Panc1 (cell line): ENCODE data around the gene USP48. TPM values are rescaled to one million over a fixed set of nuclear protein-coding genes. Genes with fewer than 3 reads are reported as not detected.
"Not testable (repeated sequence)": the region's sequence is repeated elsewhere in the genome, so short reads cannot be mapped to it uniquely, and the experiment has no call there.

ENCODE experiments used
- ATAC-seq: fragments of 200-7000 bp; cut with Tn5 transposase; 2 replicates; pipeline ENCODE4 v1.9.1; 2020; ENCODE audit warnings: mild to moderate bottlenecking, moderate library complexity
- BruUV-seq: library from RNA; stranded (reverse); fragments of 400-500 nt; replicated peaks from 2 replicates; lab custom pipeline; 2021; lab: Mats Ljungman, UMichigan
- CTCF ChIA-PET: fragments of 300-600 bp; sonication (Branson Sonifier 250); formaldehyde crosslinking; loops from one replicate; lab custom pipeline; 2022; ENCODE audit warnings: antibody characterized with exemption; lab: Charles Lee
- POLR2A ChIA-PET: fragments of 300-600 bp; sonication (Branson Sonifier 250); formaldehyde crosslinking; loops from one replicate; lab custom pipeline; 2022; ENCODE audit warnings: antibody characterized with exemption; lab: Charles Lee
- DNase-seq: peaks from one replicate; pipeline ENCODE4 v3.0.0-alpha.2; 2010; ENCODE audit warnings: low read depth, low spot score
- H3K27ac ChIP-seq: 2 replicates; pipeline ENCODE4 v1.5.1; 2011; ENCODE audit warnings: mild to moderate bottlenecking, low read length, inconsistent platforms
- H3K27me3 ChIP-seq: fragments of 200-500 bp; sonication (Bioruptor generic); 2 replicates; pipeline ENCODE4 v1.6.0; 2014; ENCODE audit warnings: low read length, inconsistent platforms; ENCODE audit not compliant: control insufficient read depth, insufficient read depth
- H3K36me3 ChIP-seq: fragments of 200-500 bp; sonication (Bioruptor generic); 2 replicates; pipeline ENCODE4 v1.5.1; 2014; ENCODE audit warnings: inconsistent platforms, mild to moderate bottlenecking, low read length, moderate library complexity; ENCODE audit not compliant: control insufficient read depth, insufficient read depth
- H3K4me1 ChIP-seq: 2 replicates; pipeline ENCODE4 v1.5.1; 2011; ENCODE audit warnings: inconsistent platforms, mild to moderate bottlenecking, low read length, moderate library complexity; ENCODE audit not compliant: control insufficient read depth, insufficient read depth
- H3K4me3 ChIP-seq, 2 experiments: 2 replicates each; pipeline ENCODE4 v1.5.1; 2011 to 2012; ENCODE audit warnings: low read depth in 2 of 2, low read length in 2 of 2, mild to moderate bottlenecking in 2 of 2, inconsistent platforms in 1 of 2, moderate library complexity in 1 of 2
- H3K9me3 ChIP-seq: fragments of 200-500 bp; sonication (Bioruptor generic); 2 replicates; pipeline ENCODE4 v1.5.1; 2014; ENCODE audit warnings: low read depth, mild to moderate bottlenecking, inconsistent platforms, low read length, moderate library complexity; ENCODE audit not compliant: control insufficient read depth, insufficient read depth
- POLR2AphosphoS5 ChIP-seq: IDR thresholded peaks from 2 replicates; pipeline ENCODE4 v1.6.1; 2012; ENCODE audit warnings: mild to moderate bottlenecking, low read depth, low read length, moderate library complexity
- SIN3A ChIP-seq: IDR thresholded peaks from 2 replicates; pipeline ENCODE4 v1.6.1; 2012; ENCODE audit warnings: low read depth, mild to moderate bottlenecking, low read length, moderate library complexity, borderline replicate concordance; ENCODE audit not compliant: insufficient read depth
- TCF7L2 ChIP-seq: IDR thresholded peaks from 2 replicates; pipeline ENCODE4 v1.6.1; 2011; ENCODE audit warnings: mild to moderate bottlenecking, low read depth, low read length, inconsistent platforms
- in situ Hi-C: cut with HindIII; loops from 2 replicates; pipeline ENCODE4 v1.10.0; 2016; ENCODE audit warnings: low sequenced_read_pairs, low pct_unique_long_range_greater_than_20kb
- intact Hi-C: fragments of 100-400 bp; cut with micrococcal nuclease; formaldehyde crosslinking; loops from one replicate; pipeline ENCODE4 v1.10.0; 2022; ENCODE audit not compliant: unreplicated experiment
- total RNA-seq: library from RNA; stranded (reverse); gene quantifications from one replicate; pipeline ENCODE4 v1.2.1, GENCODE V29; 2021; ENCODE audit not compliant: unreplicated experiment
- TF ChIP-seq, protein P1 (sequence below): fragments of 450-650 bp; IDR thresholded peaks from 2 replicates; pipeline ENCODE4 v1.5.1; 2017; ENCODE audit warnings: mild to moderate bottlenecking
- TF ChIP-seq, protein P2 (sequence below), 2 experiments: IDR thresholded peaks; 2 replicates each; pipeline ENCODE4 v1.6.1; 2011 to 2012; ENCODE audit warnings: low read depth in 2 of 2, control low read depth in 1 of 2, low read length in 1 of 2, mild to moderate bottlenecking in 1 of 2, moderate library complexity in 1 of 2; ENCODE audit not compliant: insufficient read depth in 1 of 2

USP48 gene
- total RNA-seq, 1 experiment from 2014 or later = 71.6 TPM

DNA sequence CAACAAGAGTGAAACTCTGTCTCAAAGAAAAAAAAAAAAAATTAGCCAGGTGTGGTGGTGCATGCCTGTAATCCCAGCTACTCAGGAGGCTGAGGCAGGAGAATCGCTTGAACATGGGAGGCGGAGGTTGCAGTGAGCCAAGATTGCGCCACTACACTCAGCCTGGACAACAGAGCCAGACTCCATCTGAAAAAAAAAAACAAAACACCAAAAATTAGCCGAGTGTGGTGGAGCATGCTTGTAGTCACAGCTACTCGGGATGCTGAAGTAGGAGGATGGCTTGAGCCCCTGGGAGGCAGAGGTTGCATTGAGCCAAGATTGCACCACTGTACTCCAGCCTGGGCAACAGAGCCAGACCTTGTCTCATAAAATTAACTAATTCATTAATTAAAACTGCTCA, 6.0 kb downstream of the USP48 start:
- H3K4me3 ChIP-seq, intact Hi-C loops, DNase-seq, BruUV-seq, H3K27me3 ChIP-seq, in situ Hi-C loops, POLR2A ChIA-PET, CTCF ChIA-PET, ATAC-seq, H3K36me3 ChIP-seq, H3K9me3 ChIP-seq, H3K27ac ChIP-seq: not testable (repeated sequence)
- peaks cover 15% of the 10 kb centered on the region for H3K4me1 ChIP-seq

DNA sequence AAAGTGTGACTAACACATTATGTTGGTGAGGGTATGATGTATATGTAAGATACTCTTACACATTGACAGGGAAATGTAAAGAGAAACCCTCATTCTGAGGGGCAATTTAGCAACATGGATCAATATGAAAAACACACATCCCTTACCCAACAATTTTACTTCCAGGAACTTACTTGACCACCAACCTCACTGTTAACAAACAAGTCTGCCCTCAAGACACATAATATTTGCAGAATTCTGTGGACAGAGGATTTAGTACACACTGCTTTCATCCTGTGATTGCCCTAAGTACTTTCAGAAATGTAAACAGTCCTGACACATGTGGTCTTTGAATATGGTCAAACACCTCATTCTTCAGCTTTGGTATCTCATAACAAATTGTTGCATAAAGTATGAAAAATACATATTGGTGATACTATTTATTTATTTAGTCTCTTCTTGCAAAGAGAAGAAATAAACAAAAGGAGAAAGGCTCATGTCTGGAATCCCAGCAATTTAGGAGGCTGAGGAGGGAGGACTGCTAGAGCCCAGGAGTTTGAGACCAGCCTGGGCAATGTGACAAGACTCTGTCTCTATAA, 6.9 kb downstream of the USP48 start:
- ATAC-seq = 0 out of 2 replicates have a peak, but pooled peaks have one; percentile 35
- Histone ChIP-seq H3K4me3 (no peak overlapping the region), H3K27ac (no peak overlapping the region), H3K4me1 (peaks cover 15% of the 10 kb centered on the region), H3K27me3 (no peaks in the 10 kb centered on the region), H3K9me3 (no peaks in the 10 kb centered on the region), H3K36me3 (no peaks in the 10 kb centered on the region)
- TSS peak; percentile 28 for BruUV-seq
- TF ChIP-seq SIN3A (no peak), TCF7L2 (0 out of 2 replicates have a peak, but pooled peaks have one; percentile 30)
- POLR2A ChIA-PET = no interaction called here
- no peak for DNase-seq
- in situ Hi-C loops = no loop called here
- CTCF ChIA-PET = interaction anchor here (0.7 kb wide), 1 partner anchor 10 kb away, joined by 7 read pairs; no protein-coding TSS in a partner anchor
- intact Hi-C loops = no loop called here

DNA sequence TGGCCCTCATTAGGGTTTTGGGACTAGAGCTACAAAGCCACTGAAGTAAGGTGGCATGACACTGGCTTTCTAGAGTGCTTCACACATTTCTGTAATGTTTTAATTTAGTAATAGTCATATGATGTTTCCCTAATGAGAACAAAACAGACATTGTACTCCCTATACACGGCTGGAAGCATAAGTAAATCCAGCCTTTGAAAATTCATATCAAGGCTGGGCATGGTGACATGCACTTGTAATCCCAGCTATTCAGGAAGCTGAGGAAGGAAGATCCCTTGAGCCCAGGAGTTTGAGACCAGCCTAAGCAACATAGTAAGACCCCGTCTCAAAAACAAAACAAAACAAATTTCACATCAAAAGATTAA, 7.4 kb downstream of the USP48 start:
- Histone ChIP-seq H3K4me3 (no peak overlapping the region), H3K4me1 (peaks cover 15% of the 10 kb centered on the region), H3K27ac (no peak overlapping the region), H3K27me3 (no peaks in the 10 kb centered on the region), H3K9me3 (no peaks in the 10 kb centered on the region), H3K36me3 (no peaks in the 10 kb centered on the region)
- BruUV-seq = no TSS peak
- POLR2A ChIA-PET = no interaction called here
- intact Hi-C loops = no loop called here
- no peak for DNase-seq
- TF ChIP-seq POLR2AphosphoS5 (no peak), SIN3A (no peak), TCF7L2 (no peak)
- TF ChIP-seq, protein P1, sequence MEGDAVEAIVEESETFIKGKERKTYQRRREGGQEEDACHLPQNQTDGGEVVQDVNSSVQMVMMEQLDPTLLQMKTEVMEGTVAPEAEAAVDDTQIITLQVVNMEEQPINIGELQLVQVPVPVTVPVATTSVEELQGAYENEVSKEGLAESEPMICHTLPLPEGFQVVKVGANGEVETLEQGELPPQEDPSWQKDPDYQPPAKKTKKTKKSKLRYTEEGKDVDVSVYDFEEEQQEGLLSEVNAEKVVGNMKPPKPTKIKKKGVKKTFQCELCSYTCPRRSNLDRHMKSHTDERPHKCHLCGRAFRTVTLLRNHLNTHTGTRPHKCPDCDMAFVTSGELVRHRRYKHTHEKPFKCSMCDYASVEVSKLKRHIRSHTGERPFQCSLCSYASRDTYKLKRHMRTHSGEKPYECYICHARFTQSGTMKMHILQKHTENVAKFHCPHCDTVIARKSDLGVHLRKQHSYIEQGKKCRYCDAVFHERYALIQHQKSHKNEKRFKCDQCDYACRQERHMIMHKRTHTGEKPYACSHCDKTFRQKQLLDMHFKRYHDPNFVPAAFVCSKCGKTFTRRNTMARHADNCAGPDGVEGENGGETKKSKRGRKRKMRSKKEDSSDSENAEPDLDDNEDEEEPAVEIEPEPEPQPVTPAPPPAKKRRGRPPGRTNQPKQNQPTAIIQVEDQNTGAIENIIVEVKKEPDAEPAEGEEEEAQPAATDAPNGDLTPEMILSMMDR = no peak
- TF ChIP-seq, protein P2, sequence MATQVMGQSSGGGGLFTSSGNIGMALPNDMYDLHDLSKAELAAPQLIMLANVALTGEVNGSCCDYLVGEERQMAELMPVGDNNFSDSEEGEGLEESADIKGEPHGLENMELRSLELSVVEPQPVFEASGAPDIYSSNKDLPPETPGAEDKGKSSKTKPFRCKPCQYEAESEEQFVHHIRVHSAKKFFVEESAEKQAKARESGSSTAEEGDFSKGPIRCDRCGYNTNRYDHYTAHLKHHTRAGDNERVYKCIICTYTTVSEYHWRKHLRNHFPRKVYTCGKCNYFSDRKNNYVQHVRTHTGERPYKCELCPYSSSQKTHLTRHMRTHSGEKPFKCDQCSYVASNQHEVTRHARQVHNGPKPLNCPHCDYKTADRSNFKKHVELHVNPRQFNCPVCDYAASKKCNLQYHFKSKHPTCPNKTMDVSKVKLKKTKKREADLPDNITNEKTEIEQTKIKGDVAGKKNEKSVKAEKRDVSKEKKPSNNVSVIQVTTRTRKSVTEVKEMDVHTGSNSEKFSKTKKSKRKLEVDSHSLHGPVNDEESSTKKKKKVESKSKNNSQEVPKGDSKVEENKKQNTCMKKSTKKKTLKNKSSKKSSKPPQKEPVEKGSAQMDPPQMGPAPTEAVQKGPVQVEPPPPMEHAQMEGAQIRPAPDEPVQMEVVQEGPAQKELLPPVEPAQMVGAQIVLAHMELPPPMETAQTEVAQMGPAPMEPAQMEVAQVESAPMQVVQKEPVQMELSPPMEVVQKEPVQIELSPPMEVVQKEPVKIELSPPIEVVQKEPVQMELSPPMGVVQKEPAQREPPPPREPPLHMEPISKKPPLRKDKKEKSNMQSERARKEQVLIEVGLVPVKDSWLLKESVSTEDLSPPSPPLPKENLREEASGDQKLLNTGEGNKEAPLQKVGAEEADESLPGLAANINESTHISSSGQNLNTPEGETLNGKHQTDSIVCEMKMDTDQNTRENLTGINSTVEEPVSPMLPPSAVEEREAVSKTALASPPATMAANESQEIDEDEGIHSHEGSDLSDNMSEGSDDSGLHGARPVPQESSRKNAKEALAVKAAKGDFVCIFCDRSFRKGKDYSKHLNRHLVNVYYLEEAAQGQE (IDR thresholded peaks at IDR 0.05; ENCODE audit: insufficient read depth in 1 of 2, low read depth in 2 of 2, low read length in 1 of 2) = no peak
- in situ Hi-C loops = no loop called here
- no peak for ATAC-seq
- CTCF ChIA-PET = no interaction called here
